LNCAP (cell line): ENCODE data around the gene IL1A.

ENCODE experiments used
- TF ChIP-seq, protein P1 (sequence below): fragments of 450-650 bp; IDR thresholded peaks from 2 replicates; pipeline ENCODE4 v1.5.1; 2017; ENCODE audit warnings: mild to moderate bottlenecking

The IL1A gene

GRCh38 chr2:112821682-112822081, 37.4 kb upstream of the IL1A start:
- TF ChIP-seq, protein P1, sequence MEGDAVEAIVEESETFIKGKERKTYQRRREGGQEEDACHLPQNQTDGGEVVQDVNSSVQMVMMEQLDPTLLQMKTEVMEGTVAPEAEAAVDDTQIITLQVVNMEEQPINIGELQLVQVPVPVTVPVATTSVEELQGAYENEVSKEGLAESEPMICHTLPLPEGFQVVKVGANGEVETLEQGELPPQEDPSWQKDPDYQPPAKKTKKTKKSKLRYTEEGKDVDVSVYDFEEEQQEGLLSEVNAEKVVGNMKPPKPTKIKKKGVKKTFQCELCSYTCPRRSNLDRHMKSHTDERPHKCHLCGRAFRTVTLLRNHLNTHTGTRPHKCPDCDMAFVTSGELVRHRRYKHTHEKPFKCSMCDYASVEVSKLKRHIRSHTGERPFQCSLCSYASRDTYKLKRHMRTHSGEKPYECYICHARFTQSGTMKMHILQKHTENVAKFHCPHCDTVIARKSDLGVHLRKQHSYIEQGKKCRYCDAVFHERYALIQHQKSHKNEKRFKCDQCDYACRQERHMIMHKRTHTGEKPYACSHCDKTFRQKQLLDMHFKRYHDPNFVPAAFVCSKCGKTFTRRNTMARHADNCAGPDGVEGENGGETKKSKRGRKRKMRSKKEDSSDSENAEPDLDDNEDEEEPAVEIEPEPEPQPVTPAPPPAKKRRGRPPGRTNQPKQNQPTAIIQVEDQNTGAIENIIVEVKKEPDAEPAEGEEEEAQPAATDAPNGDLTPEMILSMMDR: no peak

DNA sequence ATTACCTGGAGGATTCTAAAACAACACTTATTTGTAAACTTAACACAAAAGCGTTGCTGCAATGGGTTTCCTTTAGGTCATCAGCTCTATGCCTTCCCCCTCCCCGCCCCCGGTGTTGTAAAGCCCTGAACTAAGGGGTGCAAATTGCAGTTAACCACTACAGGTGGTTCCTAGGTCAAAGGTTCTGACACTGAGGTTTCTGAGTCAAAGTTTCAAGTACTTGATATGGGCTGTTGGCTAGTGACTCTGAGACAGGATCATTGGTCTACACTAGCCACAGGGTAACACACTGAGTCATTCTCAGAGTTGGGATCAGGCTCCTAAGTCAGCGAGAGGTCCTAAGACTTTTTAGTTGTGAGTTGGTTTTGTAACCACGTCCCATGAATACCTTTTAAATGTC, 36.8 kb upstream of the IL1A start:
- TF ChIP-seq, protein P1: no peak

DNA sequence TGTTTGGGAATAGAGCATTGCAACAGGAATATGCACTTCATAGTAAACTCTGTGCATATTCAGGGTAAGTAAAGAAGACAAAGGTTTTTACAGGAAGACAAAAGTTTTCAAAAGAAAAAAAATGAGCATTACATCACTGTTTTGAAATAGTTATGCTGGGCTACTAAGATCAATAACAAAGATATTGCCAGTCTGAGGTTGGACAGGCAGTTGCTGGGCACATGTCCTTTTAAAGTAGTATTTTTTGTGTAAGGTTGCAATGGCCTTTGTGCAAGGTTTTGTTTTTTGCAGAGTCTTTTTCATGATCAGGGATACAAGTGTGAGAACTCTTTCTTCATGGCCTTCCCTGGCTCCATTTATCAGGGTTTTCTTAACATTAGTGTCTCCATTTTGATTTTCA, 36.0 kb upstream of the IL1A start:
- TF ChIP-seq, protein P1: no peak

DNA sequence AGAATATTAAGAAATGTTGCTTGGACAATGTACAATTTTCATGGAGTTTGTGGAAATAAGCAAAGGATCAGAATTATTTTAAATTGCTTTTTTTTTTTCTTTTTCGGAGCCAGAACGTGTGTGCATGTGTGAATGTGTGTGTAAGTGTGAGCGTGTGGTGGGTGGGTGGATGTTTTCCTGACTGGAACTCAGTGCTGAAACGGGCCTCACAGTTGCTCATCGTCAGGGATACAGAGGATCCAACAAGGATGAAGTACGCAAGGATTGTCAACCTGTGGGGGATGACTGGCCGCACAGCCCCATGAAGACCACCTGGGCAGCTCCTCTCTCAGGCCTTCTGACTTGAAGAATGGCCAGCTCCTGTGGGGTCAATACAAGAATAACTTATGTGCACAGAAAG, 34.8 kb upstream of the IL1A start:
- TF ChIP-seq, protein P1: no peak

GRCh38 chr2:112818094-112818902, 34.0 kb upstream of the IL1A start:
- TF ChIP-seq, protein P1: no peak

DNA sequence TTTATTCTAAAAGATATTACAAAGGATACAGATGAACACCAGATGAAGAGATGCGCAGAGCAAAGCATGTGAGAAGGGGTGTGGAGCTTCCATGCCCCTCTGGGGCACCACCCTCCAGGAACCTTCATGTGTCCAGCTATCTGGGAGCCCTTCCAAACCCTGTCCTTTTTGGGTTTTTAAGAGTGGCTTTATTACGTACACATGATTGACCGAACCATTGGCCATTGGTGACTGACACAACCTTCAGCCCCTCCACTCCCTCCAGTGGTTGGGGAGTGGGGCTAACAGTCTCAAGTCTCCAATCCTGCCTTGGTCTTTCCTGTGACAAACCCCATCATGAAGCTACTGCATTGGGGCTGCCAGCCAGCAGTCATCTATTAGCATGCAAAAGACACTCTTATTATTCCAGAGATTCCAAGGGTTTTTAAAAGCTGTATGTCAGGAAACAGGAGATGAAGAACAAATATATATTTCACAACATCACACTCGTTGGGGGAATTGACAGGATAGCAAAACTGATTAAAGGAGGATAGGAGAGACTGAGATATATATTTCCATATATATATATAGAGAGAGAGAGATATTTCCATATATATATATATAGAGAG, 32.9 kb upstream of the IL1A start:
- TF ChIP-seq, protein P1: no peak

DNA sequence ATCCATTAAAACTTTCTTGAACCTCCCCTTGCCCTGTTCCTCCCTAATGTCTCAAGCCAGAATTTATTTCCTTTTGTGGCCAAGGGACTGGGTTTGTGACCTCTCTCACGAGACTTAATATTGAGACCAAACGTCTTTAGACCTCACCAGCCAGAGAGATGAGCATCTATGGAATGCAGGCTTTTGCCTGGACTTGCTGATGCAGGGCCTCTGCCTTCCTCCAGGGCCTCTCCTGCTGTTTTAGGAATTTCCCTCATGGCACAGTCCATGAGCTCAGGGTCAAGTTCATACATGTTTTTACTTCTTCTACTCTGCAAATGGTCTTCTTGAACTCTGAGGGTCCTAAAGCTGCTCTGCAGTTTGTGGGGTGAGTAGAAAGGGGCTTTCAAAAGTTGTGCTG, 30.0 kb upstream of the IL1A start:
- TF ChIP-seq, protein P1: no peak
